ENCODE data around the gene GSG1L.
"Not testable (repeated sequence)": the region's sequence is repeated elsewhere in the genome, so short reads cannot be mapped to it uniquely, and the experiment has no call there.

The GSG1L gene

GRCh38 chr16:27977966-27978365 lies 85.5 kb downstream of the GSG1L start:
- no peak for DNase-seq

GRCh38 chr16:27976990-27977389 lies 86.5 kb downstream of the GSG1L start:
- DNase-seq, result no peak

GRCh38 chr16:27974896-27975540 lies 88.5 kb downstream of the GSG1L start:
- no peak for DNase-seq

- DNase-seq, result no peak
These were observed 89.8 kb downstream of the GSG1L start for GRCh38 chr16:27973678-27974077.

GRCh38 chr16:27972500-27972899 lies 91.0 kb downstream of the GSG1L start:
- DNase-seq, result no peak

GRCh38 chr16:27969574-27969973 lies 93.9 kb downstream of the GSG1L start:
- no peak for DNase-seq

GRCh38 chr16:27967169-27967568 lies 96.3 kb downstream of the GSG1L start:
- no peak for DNase-seq

GRCh38 chr16:27966756-27967155 lies 96.8 kb downstream of the GSG1L start:
- DNase-seq, result no peak

- no peak for DNase-seq
These were observed 97.7 kb downstream of the GSG1L start for GRCh38 chr16:27965801-27966200.

GRCh38 chr16:27963471-27963965 lies 100.0 kb downstream of the GSG1L start:
- DNase-seq, result no peak

- no peak for DNase-seq
These were observed 101.3 kb downstream of the GSG1L start for GRCh38 chr16:27962197-27962596.

- DNase-seq, result no peak
These were observed 102.3 kb downstream of the GSG1L start for GRCh38 chr16:27961296-27961620.

GRCh38 chr16:27960619-27961295 lies 102.8 kb downstream of the GSG1L start:
- no peak for DNase-seq

- no peak for DNase-seq
These were observed 103.6 kb downstream of the GSG1L start for GRCh38 chr16:27959914-27960313.

GRCh38 chr16:27954191-27954590 lies 109.3 kb downstream of the GSG1L start:
- no peak for DNase-seq

GRCh38 chr16:27952811-27953210 lies 110.7 kb downstream of the GSG1L start:
- no peak for DNase-seq

- DNase-seq, result no peak
These were observed 111.9 kb downstream of the GSG1L start for GRCh38 chr16:27951489-27952120.

- DNase-seq, result no peak
These were observed 113.2 kb downstream of the GSG1L start for GRCh38 chr16:27950206-27950887.

- DNase-seq, result no peak
These were observed 115.8 kb downstream of the GSG1L start for GRCh38 chr16:27947696-27948095.

- no peak for DNase-seq
These were observed 118.1 kb downstream of the GSG1L start for GRCh38 chr16:27945233-27945973.

- no peak for DNase-seq
These were observed 119.7 kb downstream of the GSG1L start for GRCh38 chr16:27943766-27944165.

GRCh38 chr16:27942071-27942470 lies 121.4 kb downstream of the GSG1L start:
- DNase-seq, result not testable (repeated sequence)

GRCh38 chr16:27935076-27935475 lies 128.4 kb downstream of the GSG1L start:
- no peak for DNase-seq

Data from activated CD4-positive, alpha-beta T cell treated with anti-CD3 and anti-CD28 coated beads for 1 hour (primary cell).